HepG2 (cell line): ENCODE results near the gene OR2K2. TPM values are rescaled to one million over a fixed set of nuclear protein-coding genes. Genes with fewer than 3 reads are reported as not detected.

Source experiments
- ATAC-seq: fragments of 200-7000 bp; cut with Tn5 transposase; 3 replicates; pipeline ENCODE4 v1.9.1; 2020; ENCODE audit warnings: mild to moderate bottlenecking, moderate library complexity
- BruUV-seq: library from RNA; stranded (reverse); fragments of 400-500 nt; replicated peaks from 2 replicates; lab custom pipeline; 2021; lab: Mats Ljungman, UMichigan
- CTCF ChIA-PET: fragments of 300-600 bp; formaldehyde crosslinking; extraction: SDS; loops from one replicate; lab custom pipeline; 2021; ENCODE audit warnings: low total read pairs, inconsistent platforms, low intra/inter-chr PET ratio; lab: Yijun Ruan, JAX
- POLR2A ChIA-PET: fragments of 350-600 bp; sonication (Branson Sonifier 250); formaldehyde crosslinking; loops from one replicate; lab custom pipeline; 2020; ENCODE audit warnings: antibody characterized with exemption, inconsistent platforms; lab: Yijun Ruan, JAX
- DNase-seq: peaks from one replicate; pipeline ENCODE4 v3.0.0-alpha.2; 2015; ENCODE audit warnings: low spot score
- FAIRE-seq: peaks from 3 replicates; lab custom pipeline; 2011; peaks lifted over from hg19 to GRCh38; lab: Jason Lieb, UNC
- H2AFZ ChIP-seq: one replicate; pipeline ENCODE4 v1.6.1; 2011; ENCODE audit warnings: low read length, inconsistent platforms
- H3K27ac ChIP-seq: fragments of 300-600 bp; 3 replicates; pipeline ENCODE4 v1.8.0; 2011; ENCODE audit warnings: mixed run types, mild to moderate bottlenecking, mixed read lengths, low read length, inconsistent platforms; ENCODE audit not compliant: insufficient read depth; ENCODE audit errors: extremely low read length
- H3K27me3 ChIP-seq, 2 experiments: fragments of 200-600 bp in 1 of 2; 2 replicates in 1 of 2; 3 replicates in 1 of 2; pipeline versions ENCODE4 v1.6.0 to v1.8.0; 2011; ENCODE audit warnings: low read length in 2 of 2, mild to moderate bottlenecking in 2 of 2, moderate library complexity in 2 of 2, inconsistent platforms in 1 of 2; ENCODE audit not compliant: insufficient read depth in 2 of 2, control insufficient read depth in 1 of 2
- H3K36me3 ChIP-seq, 2 experiments: fragments of 200-600 bp in 1 of 2; replicated peaks in 1 of 2; 2 replicates in 1 of 2; 3 replicates in 1 of 2; pipeline versions ENCODE4 v1.5.1 to v1.8.0; 2011; ENCODE audit warnings: low read length in 2 of 2, inconsistent platforms in 1 of 2; ENCODE audit not compliant: insufficient read depth in 2 of 2, control insufficient read depth in 1 of 2
- H3K4me1 ChIP-seq: 2 replicates; pipeline ENCODE4 v1.5.1; 2012; ENCODE audit warnings: low read length, inconsistent platforms; ENCODE audit not compliant: insufficient read depth
- H3K4me2 ChIP-seq: 2 replicates; pipeline ENCODE4 v1.6.0; 2011; ENCODE audit warnings: low read depth, low read length, inconsistent platforms
- H3K4me3 ChIP-seq, 3 experiments: fragments of 200-600 bp in 1 of 3; sonication (generic), shearing (Covaris generic) in 1 of 3; replicated peaks in 1 of 3; 2 replicates each; pipeline ENCODE4 v1.5.1; 2011 to 2016; ENCODE audit warnings: low read length in 3 of 3, inconsistent platforms in 2 of 3, low read depth in 2 of 3, mild to moderate bottlenecking in 2 of 3, control low read depth in 1 of 3, mixed read lengths in 1 of 3; ENCODE audit not compliant: insufficient read depth in 1 of 3
- H3K79me2 ChIP-seq: one replicate; pipeline ENCODE4 v1.6.1; 2011; ENCODE audit warnings: low read length, inconsistent platforms; ENCODE audit not compliant: insufficient read depth
- H3K9ac ChIP-seq: 2 replicates; pipeline ENCODE4 v1.6.0; 2011; ENCODE audit warnings: mild to moderate bottlenecking, low read depth, low read length, inconsistent platforms; ENCODE audit not compliant: insufficient read depth
- H3K9me3 ChIP-seq: 2 replicates; pipeline ENCODE4 v1.5.1; 2012; ENCODE audit warnings: mild to moderate bottlenecking, low read length
- H4K20me1 ChIP-seq: 2 replicates; pipeline ENCODE4 v1.6.0; 2011; ENCODE audit warnings: inconsistent platforms, mild to moderate bottlenecking, low read length, moderate library complexity; ENCODE audit not compliant: insufficient read depth
- CEBPB ChIP-seq: IDR thresholded peaks from 2 replicates; pipeline ENCODE4 v1.6.1; 2011; ENCODE audit warnings: low read depth, low read length, improper control_type of control experiment, borderline replicate concordance
- GMEB2 ChIP-seq: IDR thresholded peaks from 2 replicates; pipeline ENCODE4 v1.6.1; 2016; ENCODE audit warnings: missing biosample characterization, missing genetic modification reagents, low read depth
- HMG20B ChIP-seq: conservative IDR thresholded peaks from 2 replicates; pipeline ENCODE4 v1.6.1; 2016; ENCODE audit warnings: missing genetic modification reagents, missing compliant biosample characterization
- LBX2 ChIP-seq: sonication (generic); formaldehyde crosslinking; IDR thresholded peaks from 2 replicates; pipeline ENCODE4 v1.5.0; 2020; ENCODE audit warnings: missing genetic modification reagents, mild to moderate bottlenecking, borderline replicate concordance
- MAFF ChIP-seq: IDR thresholded peaks from 2 replicates; pipeline ENCODE4 v1.6.1; 2011; ENCODE audit warnings: low read depth, low read length, improper control_type of control experiment
- MBNL3 ChIP-seq: fragments of 250-450 bp; sonication (Bioruptor Pico); conservative IDR thresholded peaks from 2 replicates; pipeline ENCODE4 v1.8.0; 2022; ENCODE audit warnings: mild to moderate bottlenecking, inconsistent platforms
- NR2F2 ChIP-seq: IDR thresholded peaks from 2 replicates; pipeline ENCODE4 v1.6.1; 2012; ENCODE audit warnings: low read depth, inconsistent platforms, borderline replicate concordance
- PHF21A ChIP-seq: sonication (generic); formaldehyde crosslinking; IDR thresholded peaks from 2 replicates; pipeline ENCODE4 v1.5.0; 2020; ENCODE audit warnings: mild to moderate bottlenecking, missing genetic modification reagents
- RBAK ChIP-seq: sonication (generic); formaldehyde crosslinking; IDR thresholded peaks from 2 replicates; pipeline ENCODE4 v1.5.1; 2020; ENCODE audit warnings: mild to moderate bottlenecking, missing genetic modification reagents
- RFXANK ChIP-seq: IDR thresholded peaks from 2 replicates; pipeline ENCODE4 v1.6.1; 2016
- RFXAP ChIP-seq: sonication (generic); formaldehyde crosslinking; IDR thresholded peaks from 2 replicates; pipeline ENCODE4 v1.4.0; 2020; ENCODE audit warnings: missing genetic modification reagents, borderline replicate concordance
- SRF ChIP-seq: IDR thresholded peaks from 2 replicates; pipeline ENCODE4 v1.6.1; 2011; ENCODE audit warnings: mild to moderate bottlenecking, low read depth, low read length, moderate library complexity
- TARDBP ChIP-seq: sonication (generic); formaldehyde crosslinking; IDR thresholded peaks from 2 replicates; pipeline ENCODE4 v1.8.0; 2022; ENCODE audit warnings: mild to moderate bottlenecking, missing genetic modification reagents
- YY1 ChIP-seq: IDR thresholded peaks from 2 replicates; pipeline ENCODE4 v1.6.1; 2011; ENCODE audit warnings: low read length, low read depth, moderate library complexity, mild to moderate bottlenecking; ENCODE audit not compliant: insufficient read depth, insufficient replicate concordance
- ZBTB1 ChIP-seq: sonication (generic); formaldehyde crosslinking; IDR thresholded peaks from 2 replicates; pipeline ENCODE4 v1.4.0; 2020; ENCODE audit warnings: missing genetic modification reagents, borderline replicate concordance
- ZBTB42 ChIP-seq: sonication (generic); formaldehyde crosslinking; IDR thresholded peaks from 2 replicates; pipeline ENCODE4 v1.5.0; 2020; ENCODE audit warnings: mild to moderate bottlenecking, missing genetic modification reagents
- ZMAT5 ChIP-seq: sonication (generic); formaldehyde crosslinking; IDR thresholded peaks from 2 replicates; pipeline ENCODE4 v1.5.0; 2020; ENCODE audit warnings: mild to moderate bottlenecking, low read depth, missing genetic modification reagents, borderline replicate concordance
- ZNF329 ChIP-seq: sonication (generic); formaldehyde crosslinking; IDR thresholded peaks from 2 replicates; pipeline ENCODE4 v1.9.0; 2021; ENCODE audit warnings: low read depth, mild to moderate bottlenecking, missing genetic modification reagents
- ZNF598 ChIP-seq: sonication (generic); formaldehyde crosslinking; IDR thresholded peaks from 2 replicates; pipeline ENCODE4 v1.5.1; 2020; ENCODE audit warnings: mild to moderate bottlenecking, missing genetic modification reagents, borderline replicate concordance
- WGBS: methylation state at CpG from one replicate; pipeline ENCODE4 v1.1.6; 2017; ENCODE audit warnings: low lambda C conversion rate; 5-methylcytosine and 5-hydroxymethylcytosine counted together
- in situ Hi-C: cut with HindIII; loops from 2 replicates; pipeline ENCODE4 v1.10.0; 2017; ENCODE audit warnings: low pct_unique_long_range_greater_than_20kb; ENCODE audit not compliant: extremely low pct_ligation_motif_present
- intact Hi-C: fragments of 100-400 bp; cut with micrococcal nuclease; formaldehyde crosslinking; loops from one replicate; pipeline ENCODE4 v1.10.0; 2022; ENCODE audit not compliant: unreplicated experiment
- polyA plus RNA-seq, 8 experiments: library from polyadenylated mRNA; depleted of rRNA in 3 of 8; stranded (reverse) in 7 of 8; unstranded in 1 of 8; fragments of >200 nt; fragmentation: Illumina TruSeq in 4 of 8; extraction: Trizol in 4 of 8; gene quantifications; 2 replicates each; pipeline versions ENCODE4 v1.2.1 to v1.2.3, GENCODE V29; 2011 to 2016; ENCODE audit warnings: low read depth in 4 of 8, missing spikeins in 1 of 8, mixed read lengths in 1 of 8; ENCODE audit not compliant: insufficient read depth in 1 of 8
- total RNA-seq, 5 experiments: library from RNA; depleted of rRNA; stranded (reverse); fragments of >200 nt; fragmentation: Illumina TruSeq; extraction: Trizol; gene quantifications; 2 replicates each; pipeline ENCODE4 v1.2.3, GENCODE V29; 2016; ENCODE audit warnings: low read depth in 1 of 5
- TF ChIP-seq, protein P1 (sequence below): sonication (generic); formaldehyde crosslinking; IDR thresholded peaks from 2 replicates; pipeline ENCODE4 v1.4.0; 2020; ENCODE audit warnings: missing genetic modification reagents

The OR2K2 gene
- total and polyA plus RNA-seq, 2 of the 13 experiments (the other 11 are each of a cell fraction or from before 2014, with no cell fraction given): not detected

DNA sequence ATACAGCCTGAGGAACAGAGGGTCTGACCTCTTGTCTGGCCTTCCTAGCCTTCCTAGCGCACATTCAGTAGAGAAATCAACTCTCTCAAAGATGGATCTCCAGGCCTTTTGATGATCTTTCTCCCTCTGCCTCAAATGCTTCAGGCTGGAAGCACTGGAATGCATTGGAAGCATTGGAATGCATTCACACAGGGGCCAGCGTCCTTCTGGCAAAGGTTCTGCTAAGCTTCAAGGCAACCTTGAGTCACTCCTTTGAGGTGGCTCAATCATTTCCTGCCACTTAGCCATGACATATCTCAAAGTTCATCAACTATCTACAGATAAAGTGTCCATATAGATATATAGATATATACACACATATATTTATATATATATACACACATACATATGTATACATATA lies 42.9 kb downstream of the OR2K2 start (continued):
- TF ChIP-seq LBX2 (no peak), ZMAT5 (CRISPR knock-in tag) (no peak)
- TF ChIP-seq, all 625 proteins: peak for 0

DNA sequence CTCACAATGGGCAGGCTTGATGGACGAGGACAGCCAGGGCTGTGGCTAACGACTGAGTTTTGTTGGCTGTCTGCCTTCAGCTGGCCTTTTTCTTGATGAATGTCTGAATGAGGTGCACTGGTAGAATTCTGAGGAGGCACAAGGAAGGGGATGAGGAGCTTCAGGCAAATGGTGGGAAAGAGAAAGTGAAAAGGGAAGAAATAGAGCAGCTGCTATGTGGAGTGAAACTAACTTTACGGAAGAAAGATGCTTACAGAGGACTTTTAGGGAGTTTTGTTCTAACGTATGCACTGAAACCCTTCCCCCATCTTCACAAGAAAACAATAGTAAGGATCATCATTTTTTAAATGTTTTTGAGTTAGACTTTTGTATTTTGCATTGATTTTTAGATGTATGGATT lies 45.3 kb downstream of the OR2K2 start:
- 32% methylated on average over 4 of the region's 4 CpGs for WGBS
- Histone ChIP-seq H3K9ac (no peak overlapping the region), H4K20me1 (no peaks in the 10 kb centered on the region), H3K36me3 (no peaks in the 10 kb centered on the region), H3K4me3 (no peak overlapping the region), H3K4me2 (no peak overlapping the region), H3K27ac (no peak overlapping the region), H3K9me3 (no peaks in the 10 kb centered on the region), H3K79me2 (no peaks in the 10 kb centered on the region), H3K27me3 (no peaks in the 10 kb centered on the region), H2AFZ (no peak overlapping the region), H3K4me1 (no peaks in the 10 kb centered on the region)
- BruUV-seq: no TSS peak
- ChIA-PET CTCF (no interaction called here), POLR2A (no interaction called here)
- intact Hi-C loops (no loop called here), in situ Hi-C loops (loop anchor here (25.0 kb wide), 2 partner anchors 397 to 647 kb away; no protein-coding TSS in a partner anchor)
- DNase-seq: no peak
- FAIRE-seq: no peak
- ATAC-seq: no peak
- TF ChIP-seq HMG20B (CRISPR knock-in tag) (no peak), ZNF598 (no peak), ZBTB42 (CRISPR knock-in tag) (no peak), ZBTB1 (no peak), TARDBP (CRISPR knock-in tag) (no peak), ZNF329 (CRISPR knock-in tag) (no peak), MAFF (no peak), RFXANK (no peak), PHF21A (CRISPR knock-in tag) (no peak), SRF (no peak), CEBPB (no peak), MBNL3 (CRISPR knock-in tag) (no peak), GMEB2 (CRISPR knock-in tag) (no peak), NR2F2 (no peak), RFXAP (CRISPR knock-in tag) (no peak), RBAK (CRISPR knock-in tag) (no peak), YY1 (no peak)
- TF ChIP-seq, protein P1, sequence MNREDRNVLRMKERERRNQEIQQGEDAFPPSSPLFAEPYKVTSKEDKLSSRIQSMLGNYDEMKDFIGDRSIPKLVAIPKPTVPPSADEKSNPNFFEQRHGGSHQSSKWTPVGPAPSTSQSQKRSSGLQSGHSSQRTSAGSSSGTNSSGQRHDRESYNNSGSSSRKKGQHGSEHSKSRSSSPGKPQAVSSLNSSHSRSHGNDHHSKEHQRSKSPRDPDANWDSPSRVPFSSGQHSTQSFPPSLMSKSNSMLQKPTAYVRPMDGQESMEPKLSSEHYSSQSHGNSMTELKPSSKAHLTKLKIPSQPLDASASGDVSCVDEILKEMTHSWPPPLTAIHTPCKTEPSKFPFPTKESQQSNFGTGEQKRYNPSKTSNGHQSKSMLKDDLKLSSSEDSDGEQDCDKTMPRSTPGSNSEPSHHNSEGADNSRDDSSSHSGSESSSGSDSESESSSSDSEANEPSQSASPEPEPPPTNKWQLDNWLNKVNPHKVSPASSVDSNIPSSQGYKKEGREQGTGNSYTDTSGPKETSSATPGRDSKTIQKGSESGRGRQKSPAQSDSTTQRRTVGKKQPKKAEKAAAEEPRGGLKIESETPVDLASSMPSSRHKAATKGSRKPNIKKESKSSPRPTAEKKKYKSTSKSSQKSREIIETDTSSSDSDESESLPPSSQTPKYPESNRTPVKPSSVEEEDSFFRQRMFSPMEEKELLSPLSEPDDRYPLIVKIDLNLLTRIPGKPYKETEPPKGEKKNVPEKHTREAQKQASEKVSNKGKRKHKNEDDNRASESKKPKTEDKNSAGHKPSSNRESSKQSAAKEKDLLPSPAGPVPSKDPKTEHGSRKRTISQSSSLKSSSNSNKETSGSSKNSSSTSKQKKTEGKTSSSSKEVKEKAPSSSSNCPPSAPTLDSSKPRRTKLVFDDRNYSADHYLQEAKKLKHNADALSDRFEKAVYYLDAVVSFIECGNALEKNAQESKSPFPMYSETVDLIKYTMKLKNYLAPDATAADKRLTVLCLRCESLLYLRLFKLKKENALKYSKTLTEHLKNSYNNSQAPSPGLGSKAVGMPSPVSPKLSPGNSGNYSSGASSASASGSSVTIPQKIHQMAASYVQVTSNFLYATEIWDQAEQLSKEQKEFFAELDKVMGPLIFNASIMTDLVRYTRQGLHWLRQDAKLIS: no peak
